SU-DHL-6 (cell line): ENCODE measurements around the gene GTF3C2.

Source experiments
- EZH2phosphoT487 ChIP-seq: fragments of 200-600 bp; sonication (generic), shearing (Covaris generic); conservative IDR thresholded peaks from 2 replicates; pipeline ENCODE4 v1.6.1; 2018; ENCODE audit warnings: mild to moderate bottlenecking, antibody characterized with exemption, low read length, moderate library complexity, mixed read lengths
- TF ChIP-seq, protein P1 (sequence below): fragments of 200-600 bp; sonication (generic); IDR thresholded peaks from one replicate; pipeline ENCODE4 v1.5.1; 2017; ENCODE audit warnings: antibody characterized with exemption, mild to moderate bottlenecking, low read length, moderate library complexity; ENCODE audit not compliant: insufficient read depth, poor library complexity, severe bottlenecking

DNA sequence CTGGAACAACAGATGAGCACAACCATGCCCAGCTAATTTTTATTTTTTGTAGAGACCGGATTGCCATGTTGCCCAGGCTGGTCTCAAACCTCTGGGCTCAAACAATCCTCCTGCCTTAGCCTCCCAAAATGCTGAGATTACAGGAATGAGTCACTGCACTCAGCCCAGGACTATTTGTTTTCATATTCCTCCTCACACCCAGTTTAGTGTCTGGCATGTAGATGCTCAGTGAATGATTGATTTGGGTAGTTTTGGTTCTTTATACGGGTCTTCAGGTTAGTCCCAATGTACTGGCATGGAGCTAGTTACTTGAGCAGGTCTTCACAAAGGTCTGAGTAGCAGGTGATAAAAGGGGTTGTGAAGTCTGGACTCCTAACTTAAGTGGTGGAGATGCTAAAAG is 7.4 kb upstream of the GTF3C2 start:
- TF ChIP-seq, protein P1, sequence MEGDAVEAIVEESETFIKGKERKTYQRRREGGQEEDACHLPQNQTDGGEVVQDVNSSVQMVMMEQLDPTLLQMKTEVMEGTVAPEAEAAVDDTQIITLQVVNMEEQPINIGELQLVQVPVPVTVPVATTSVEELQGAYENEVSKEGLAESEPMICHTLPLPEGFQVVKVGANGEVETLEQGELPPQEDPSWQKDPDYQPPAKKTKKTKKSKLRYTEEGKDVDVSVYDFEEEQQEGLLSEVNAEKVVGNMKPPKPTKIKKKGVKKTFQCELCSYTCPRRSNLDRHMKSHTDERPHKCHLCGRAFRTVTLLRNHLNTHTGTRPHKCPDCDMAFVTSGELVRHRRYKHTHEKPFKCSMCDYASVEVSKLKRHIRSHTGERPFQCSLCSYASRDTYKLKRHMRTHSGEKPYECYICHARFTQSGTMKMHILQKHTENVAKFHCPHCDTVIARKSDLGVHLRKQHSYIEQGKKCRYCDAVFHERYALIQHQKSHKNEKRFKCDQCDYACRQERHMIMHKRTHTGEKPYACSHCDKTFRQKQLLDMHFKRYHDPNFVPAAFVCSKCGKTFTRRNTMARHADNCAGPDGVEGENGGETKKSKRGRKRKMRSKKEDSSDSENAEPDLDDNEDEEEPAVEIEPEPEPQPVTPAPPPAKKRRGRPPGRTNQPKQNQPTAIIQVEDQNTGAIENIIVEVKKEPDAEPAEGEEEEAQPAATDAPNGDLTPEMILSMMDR, result no peak
- no peak for TF ChIP-seq EZH2phosphoT487
